Mesenteric fat pad (tissue), 1 donor: ENCODE measurements around the gene S100G. TPM values are rescaled to one million over a fixed set of nuclear protein-coding genes. Genes with fewer than 3 reads are reported as not detected.

Experiments used
- DNase-seq: peaks from one replicate; pipeline ENCODE4 v3.0.0-alpha.2; 2020; ENCODE audit warnings: low spot score
- total RNA-seq: library from RNA; stranded (reverse); fragmentation: NEBNext Ultra II Directional; extraction: Animal tissue kit (Norgen Biotek cat#: 25700); gene quantifications from one replicate; pipeline ENCODE4 v1.2.1, GENCODE V29; 2021
- donor health status: DM: yes; HTN: yes; CAD: no.

Gene S100G
- total RNA-seq, 1 donor from 2014 or later = not detected

DNA sequence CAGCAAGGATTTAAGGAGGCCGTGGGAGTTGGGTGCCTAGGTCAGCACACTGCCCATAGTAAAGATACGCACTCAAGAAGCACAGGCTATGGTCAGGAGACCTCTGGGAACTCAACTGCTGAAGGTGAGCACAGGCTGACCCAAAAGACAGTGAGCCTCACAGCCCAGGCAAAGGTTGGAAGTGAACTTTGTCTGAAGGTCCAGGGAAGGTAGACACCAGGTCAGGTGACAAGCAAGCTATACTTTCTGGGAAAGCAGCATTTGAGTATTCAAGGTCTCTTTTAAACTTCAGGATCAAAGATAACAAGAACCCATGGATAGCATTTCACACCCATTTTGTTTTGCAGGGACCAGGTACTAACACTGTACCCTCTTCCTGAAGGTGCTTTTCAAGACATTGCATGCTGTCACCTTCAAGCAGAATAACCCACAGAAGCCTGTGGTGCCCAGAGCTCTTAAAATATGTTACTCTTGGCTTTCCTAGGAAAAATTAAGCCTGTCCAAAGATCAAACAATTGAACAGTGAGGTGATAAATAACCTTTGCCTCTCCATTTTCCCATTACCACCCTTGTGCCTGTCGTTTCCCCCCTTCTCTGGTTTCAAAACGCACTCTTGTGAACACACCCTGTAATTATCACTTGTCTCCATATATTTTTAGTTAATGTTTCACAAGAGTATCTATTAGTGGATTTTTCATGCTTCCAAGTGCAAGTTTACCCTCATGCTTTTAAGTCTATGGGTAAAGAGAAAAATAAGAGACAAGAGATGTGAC, 3.4 kb upstream of the S100G start:
- DNase-seq = no peak

DNA sequence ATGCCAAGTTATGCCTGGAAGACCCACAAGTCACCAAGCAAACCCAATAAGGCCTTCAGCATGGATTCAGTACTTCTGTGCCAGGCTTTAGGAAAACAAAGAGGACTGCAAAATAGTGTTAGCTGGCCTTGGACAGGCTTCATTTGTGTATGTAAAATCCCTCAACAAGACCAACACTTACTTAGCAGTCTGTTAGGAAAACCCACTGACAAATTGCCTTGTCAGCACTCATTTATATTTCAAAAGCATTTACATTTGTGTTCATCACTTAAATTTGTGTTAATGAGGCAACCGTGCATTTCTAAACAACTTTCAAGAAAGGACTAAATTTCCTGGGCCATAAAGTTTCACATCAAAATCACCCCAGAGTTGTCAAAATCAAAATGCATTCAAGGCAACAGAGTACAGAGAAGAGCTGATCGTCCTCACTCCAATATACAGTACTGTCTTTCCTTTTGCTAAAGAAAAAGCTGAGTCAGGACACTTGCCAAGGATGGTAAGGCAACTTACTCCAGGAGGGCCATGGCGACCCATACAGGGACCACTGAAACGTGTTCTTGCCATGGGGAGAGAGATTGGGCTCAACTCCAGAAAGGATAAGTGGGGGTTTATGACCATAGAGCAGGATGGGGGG, 1.6 kb downstream of the S100G start:
- DNase-seq = no peak

DNA sequence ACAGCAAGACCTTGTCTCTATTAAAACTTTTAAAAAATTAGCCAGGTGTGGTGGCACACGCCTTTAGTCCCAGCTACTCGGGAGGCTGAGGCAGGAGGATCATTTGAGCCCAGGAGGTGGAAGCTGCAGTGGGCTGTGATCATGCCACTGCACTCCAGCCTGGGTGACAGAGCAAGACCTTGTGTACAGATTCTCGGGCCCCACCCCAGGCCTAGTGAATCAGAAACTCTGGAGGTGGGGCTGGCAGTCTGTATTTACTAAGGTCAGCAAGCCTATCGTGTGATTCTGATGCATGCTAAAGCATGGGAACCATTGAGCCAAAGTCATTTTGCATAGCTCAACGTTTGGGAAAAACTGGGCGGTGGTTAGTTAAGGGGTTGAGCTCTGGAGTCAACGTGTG, 3.5 kb downstream of the S100G start:
- no peak for DNase-seq

- no peak for DNase-seq
Observed at GRCh38 chrX:16654093-16654492, 4.1 kb downstream of the S100G start.

DNA sequence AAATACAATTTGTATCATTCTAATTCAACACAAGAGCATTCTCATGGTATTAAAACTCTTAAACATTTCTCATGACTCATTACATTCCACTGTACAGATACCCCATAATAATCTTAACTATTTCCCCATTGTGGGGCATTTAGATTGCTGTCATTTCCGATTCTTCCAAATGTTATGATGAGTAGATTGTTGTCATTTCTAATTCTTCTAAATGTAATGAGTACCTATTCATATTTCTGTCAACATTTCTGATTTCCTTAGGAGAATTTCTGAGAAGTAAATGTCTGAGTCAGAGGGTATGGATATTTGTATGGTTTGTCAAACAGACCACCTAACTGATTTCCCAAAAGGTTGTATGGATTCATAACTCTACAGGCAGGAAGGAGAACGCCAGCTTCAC, 8.3 kb downstream of the S100G start:
- no peak for DNase-seq

DNA sequence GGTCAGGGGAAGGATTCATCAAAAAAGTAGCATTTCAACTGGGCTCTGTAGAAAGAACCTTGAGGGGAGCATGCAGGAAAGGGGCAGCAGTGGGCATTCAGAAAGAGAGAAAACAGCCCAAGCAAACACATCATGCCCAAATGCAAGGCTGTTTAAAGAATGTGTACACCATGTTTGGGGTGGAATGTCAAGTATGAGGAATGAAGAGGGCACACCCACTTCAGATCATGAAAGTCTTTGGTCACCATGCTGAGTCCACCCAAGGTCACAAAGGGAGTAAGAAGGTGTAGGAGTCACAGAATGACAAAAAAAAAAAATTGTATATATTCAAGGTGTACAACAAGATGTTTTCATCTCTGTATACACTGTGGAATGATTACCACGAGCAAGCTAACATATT, 9.4 kb downstream of the S100G start:
- DNase-seq = no peak

DNA sequence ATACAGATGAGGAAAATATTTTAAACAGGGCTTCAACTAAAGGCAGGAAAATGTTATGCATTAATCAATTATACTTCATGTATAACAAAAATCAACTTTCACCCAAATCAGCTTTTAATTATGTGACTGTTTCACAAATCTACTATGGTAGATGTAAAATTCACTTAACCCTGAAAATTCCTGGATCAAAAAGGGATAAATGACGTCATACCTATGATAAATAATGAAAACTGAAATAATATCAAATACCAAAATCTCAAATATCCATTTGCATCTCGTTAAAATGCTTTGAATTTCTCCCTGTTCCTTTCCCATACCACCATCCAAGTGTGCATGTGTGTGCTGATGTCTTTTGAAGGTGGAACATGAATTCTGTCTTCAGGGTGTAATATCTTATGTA, 11.5 kb downstream of the S100G start:
- DNase-seq = no peak

DNA sequence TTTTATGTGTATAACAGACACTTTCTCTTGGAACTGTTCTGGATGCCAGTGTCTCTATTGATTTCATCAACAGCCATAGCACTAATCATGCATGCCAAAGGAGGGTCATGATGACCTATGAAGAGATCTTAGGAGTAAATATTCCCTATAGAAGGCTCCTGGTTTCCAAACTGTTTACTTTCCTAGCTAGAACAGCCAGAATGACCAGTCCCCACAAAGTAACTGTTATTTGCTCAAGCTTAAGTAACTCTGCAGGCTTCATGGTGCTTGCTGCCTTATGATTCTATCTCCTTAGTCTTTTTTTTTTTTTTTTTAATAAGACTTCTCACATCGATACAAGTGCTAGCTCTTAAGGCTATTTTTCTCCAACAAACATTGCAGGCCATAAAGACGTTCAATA, 12.4 kb downstream of the S100G start:
- DNase-seq = no peak

GRCh38 chrX:16664074-16664473, 14.1 kb downstream of the S100G start:
- DNase-seq = no peak

GRCh38 chrX:16664626-16665025, 14.7 kb downstream of the S100G start:
- no peak for DNase-seq

- no peak for DNase-seq
Observed at GRCh38 chrX:16665089-16665488, 15.1 kb downstream of the S100G start.

- DNase-seq = no peak
Observed at GRCh38 chrX:16666541-16666940, 16.6 kb downstream of the S100G start.

DNA sequence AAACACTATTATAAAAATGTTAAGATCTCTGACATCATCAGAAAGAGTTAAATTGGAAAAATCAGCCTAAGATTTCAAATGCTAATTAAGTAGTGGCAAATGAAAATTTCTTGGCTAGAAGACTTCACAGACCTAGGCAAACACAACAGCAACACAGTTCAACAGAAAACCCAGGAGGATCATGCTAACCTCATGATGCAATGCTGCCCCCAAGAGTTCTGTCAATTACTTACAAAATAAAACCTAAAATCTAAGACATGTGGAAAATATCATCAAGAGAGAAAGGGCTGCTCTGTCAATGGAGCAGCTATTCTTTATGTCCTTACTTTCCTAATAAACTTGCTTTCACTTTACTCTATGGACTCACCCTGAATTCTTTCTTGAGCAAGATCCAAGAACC, 21.0 kb downstream of the S100G start:
- DNase-seq = no peak

GRCh38 chrX:16678689-16679088, 28.7 kb downstream of the S100G start:
- no peak for DNase-seq

DNA sequence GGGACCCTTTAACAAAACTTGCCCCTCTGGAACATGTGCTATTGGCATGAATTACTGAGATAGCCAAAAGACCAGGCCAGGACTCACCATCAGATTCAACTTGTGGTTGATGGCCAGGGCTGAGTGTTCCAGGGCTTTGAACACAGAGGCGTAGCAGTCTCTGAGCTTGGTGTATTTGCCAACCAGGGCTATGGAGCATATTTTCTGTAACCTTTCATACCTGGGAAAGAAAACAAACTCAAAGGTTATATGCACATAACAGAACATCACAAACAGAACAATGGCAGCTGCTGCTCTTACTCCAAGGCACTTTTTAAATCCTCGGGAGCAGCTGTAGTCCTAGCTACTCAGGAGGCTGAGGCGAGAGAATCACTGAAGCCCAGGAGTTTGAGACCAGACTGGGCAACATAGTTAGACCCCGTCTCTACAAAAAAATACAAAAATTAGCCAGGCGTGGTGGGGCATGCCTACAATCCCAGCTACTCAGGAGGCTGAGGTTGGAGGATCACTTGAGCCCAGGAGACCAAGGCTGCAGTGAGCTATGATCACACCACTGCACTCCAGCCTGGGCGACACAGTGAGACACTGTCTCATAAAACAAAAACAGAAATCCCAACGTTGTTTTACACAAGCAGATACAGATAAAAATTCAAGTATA, 33.2 kb downstream of the S100G start:
- DNase-seq = no peak

GRCh38 chrX:16687514-16687913, 37.6 kb downstream of the S100G start:
- no peak for DNase-seq

- DNase-seq = no peak
Observed at GRCh38 chrX:16695079-16695676, 45.2 kb downstream of the S100G start.

- no peak for DNase-seq
Observed at GRCh38 chrX:16696956-16697355, 47.0 kb downstream of the S100G start.

GRCh38 chrX:16699389-16699788, 49.4 kb downstream of the S100G start:
- no peak for DNase-seq

GRCh38 chrX:16700734-16701133, 50.8 kb downstream of the S100G start:
- no peak for DNase-seq

DNA sequence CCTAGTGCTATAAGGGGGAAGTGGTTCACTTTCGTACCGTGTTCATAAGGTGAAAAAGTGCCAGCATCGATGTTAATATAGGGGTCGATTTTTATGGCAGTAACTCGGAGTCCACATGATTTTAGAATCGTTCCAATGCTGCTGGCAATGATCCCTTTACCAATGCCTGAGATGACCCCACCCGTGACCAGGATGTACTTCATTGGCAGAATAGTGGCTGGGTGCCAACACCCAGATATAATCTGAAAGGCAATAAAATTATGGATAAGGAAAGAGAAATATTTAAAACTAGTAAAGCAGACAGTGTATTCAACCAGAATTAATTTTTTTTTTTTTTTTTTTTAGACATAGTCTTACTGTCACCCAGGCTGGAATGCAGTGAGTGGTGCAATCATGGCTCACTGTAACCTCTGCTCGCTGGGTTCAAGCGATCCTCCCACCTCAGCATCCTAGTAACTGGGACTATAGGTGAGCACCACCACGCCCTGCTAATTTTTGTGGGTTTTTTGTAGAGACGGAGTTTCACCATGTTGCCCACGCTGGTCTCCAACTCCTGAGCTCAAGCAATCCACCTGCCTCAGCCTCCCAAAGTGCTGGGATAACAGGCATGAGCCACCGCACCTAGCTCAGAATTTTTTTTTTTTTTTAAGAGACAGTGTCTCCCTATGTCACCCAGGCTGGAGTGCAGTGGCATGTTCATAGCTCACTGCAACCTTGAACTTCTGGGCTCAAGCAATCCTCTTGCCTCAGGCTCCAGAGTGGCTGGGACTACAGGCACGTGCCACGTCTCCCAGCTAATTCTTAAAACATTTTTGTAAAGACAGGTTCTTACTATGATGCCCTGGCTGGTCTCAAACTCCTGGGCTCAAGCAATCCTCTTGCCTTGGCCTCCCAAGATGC, 53.0 kb downstream of the S100G start:
- no peak for DNase-seq
